ENCODE data around the gene QRFPR.

DNA sequence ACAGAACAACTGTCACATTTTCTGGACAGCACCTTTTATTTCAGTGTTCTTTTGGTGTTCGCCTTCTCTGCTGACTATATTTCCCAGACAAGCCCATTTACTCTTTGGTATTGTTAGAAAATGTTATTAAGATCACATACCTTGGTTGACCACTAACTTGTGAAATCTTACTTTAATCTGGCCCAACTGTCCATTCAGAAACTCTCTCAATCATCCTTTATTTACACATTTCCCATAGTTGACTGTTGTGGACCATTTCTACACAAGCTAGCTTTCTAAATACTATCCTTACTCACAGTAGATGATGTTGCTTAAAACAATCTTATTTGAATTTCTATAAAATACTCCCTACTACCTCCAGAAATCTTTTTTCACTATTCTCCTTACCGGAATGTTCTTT is 64.7 kb downstream of the QRFPR start:
- TF ChIP-seq POLR2AphosphoS5 (IDR thresholded peaks at IDR 0.05) (no peak), EP300 (IDR thresholded peaks at IDR 0.05; ENCODE audit: low read depth) (no peak)
